HEK293T (cell line): ENCODE data around the gene TMEM129.
"Not testable (repeated sequence)": the region's sequence is repeated elsewhere in the genome, so short reads cannot be mapped to it uniquely, and the experiment has no call there.

Experiments used
- CTCF ChIA-PET: fragments of 350-600 bp; formaldehyde crosslinking; extraction: SDS; loops from one replicate; lab custom pipeline; 2021; ENCODE audit warnings: antibody characterized with exemption, inconsistent platforms; lab: Yijun Ruan, JAX
- POLR2A ChIA-PET: fragments of 350-600 bp; formaldehyde crosslinking; extraction: SDS; loops from one replicate; lab custom pipeline; 2020; ENCODE audit warnings: antibody characterized with exemption, inconsistent platforms; lab: Yijun Ruan, JAX
- DNase-seq: peaks from one replicate; pipeline ENCODE4 v3.0.0; 2012; ENCODE audit warnings: mixed read lengths; ENCODE audit errors: extremely low spot score
- ARNT ChIP-seq: fragments of 450-650 bp; IDR thresholded peaks from 2 replicates; pipeline ENCODE4 v1.6.1; 2017; ENCODE audit warnings: mild to moderate bottlenecking
- BHLHE40 ChIP-seq: fragments of 450-650 bp; IDR thresholded peaks from 2 replicates; pipeline ENCODE4 v1.6.1; 2016; ENCODE audit warnings: mild to moderate bottlenecking, moderate library complexity, borderline replicate concordance
- CTBP1 ChIP-seq: fragments of 450-650 bp; IDR thresholded peaks from 2 replicates; pipeline ENCODE4 v1.6.1; 2016; ENCODE audit warnings: borderline replicate concordance
- ELF4 ChIP-seq: fragments of 450-650 bp; IDR thresholded peaks from 2 replicates; pipeline ENCODE4 v1.6.1; 2017; ENCODE audit warnings: antibody characterized with exemption
- FOXA1 ChIP-seq: fragments of 450-650 bp; IDR thresholded peaks from 2 replicates; pipeline ENCODE4 v1.6.1; 2016; ENCODE audit warnings: mild to moderate bottlenecking
- FOXK2 ChIP-seq: fragments of 450-650 bp; IDR thresholded peaks from 2 replicates; pipeline ENCODE4 v1.6.1; 2016; ENCODE audit warnings: mild to moderate bottlenecking
- FOXM1 ChIP-seq: fragments of 450-650 bp; IDR thresholded peaks from 2 replicates; pipeline ENCODE4 v1.6.1; 2017; ENCODE audit warnings: mild to moderate bottlenecking, borderline replicate concordance
- HDGF ChIP-seq: fragments of 450-650 bp; IDR thresholded peaks from 2 replicates; pipeline ENCODE4 v1.6.1; 2017; ENCODE audit warnings: antibody characterized with exemption, borderline replicate concordance
- L3MBTL2 ChIP-seq: fragments of 450-650 bp; conservative IDR thresholded peaks from 2 replicates; pipeline ENCODE4 v1.6.1; 2016; ENCODE audit warnings: mild to moderate bottlenecking
- LEF1 ChIP-seq: fragments of 450-650 bp; IDR thresholded peaks from 2 replicates; pipeline ENCODE4 v1.6.1; 2017; ENCODE audit warnings: mild to moderate bottlenecking, borderline replicate concordance
- NFRKB ChIP-seq: fragments of 450-650 bp; IDR thresholded peaks from 2 replicates; pipeline ENCODE4 v1.6.1; 2016; ENCODE audit warnings: mild to moderate bottlenecking, moderate library complexity
- SP1 ChIP-seq: fragments of 450-650 bp; IDR thresholded peaks from 2 replicates; pipeline ENCODE4 v1.6.1; 2017
- SUZ12 ChIP-seq: fragments of 450-650 bp; IDR thresholded peaks from 2 replicates; pipeline ENCODE4 v1.6.1; 2016; ENCODE audit warnings: mild to moderate bottlenecking
- TARDBP ChIP-seq: fragments of 450-650 bp; IDR thresholded peaks from 2 replicates; pipeline ENCODE4 v1.6.1; 2016
- ZNF384 ChIP-seq: fragments of 450-650 bp; IDR thresholded peaks from 2 replicates; pipeline ENCODE4 v1.6.1; 2016
- TF ChIP-seq, protein P1 (sequence below): fragments of 450-650 bp; IDR thresholded peaks from 2 replicates; pipeline ENCODE4 v1.6.1; 2016

Gene TMEM129

DNA sequence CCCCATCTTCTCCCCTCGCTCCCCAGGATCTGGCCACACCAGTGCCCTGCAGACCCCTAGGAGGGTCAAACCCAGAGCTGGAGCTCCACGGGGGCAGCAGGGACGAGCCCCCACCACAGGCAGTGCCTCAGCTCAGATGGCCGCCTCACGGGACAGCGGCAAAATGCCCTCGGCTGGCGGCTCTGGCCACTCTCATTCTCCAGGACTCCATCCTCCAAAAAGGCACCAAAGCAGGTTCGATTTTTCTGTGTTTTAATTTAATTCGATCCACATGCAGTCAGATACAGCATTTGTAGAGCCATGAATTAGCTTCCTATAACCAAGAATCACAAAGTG lies 45.4 kb downstream of the TMEM129 start:
- CTCF ChIA-PET: interaction anchor here (1.0 kb wide), 1 partner anchor 18 kb away, joined by 3 read pairs; no protein-coding TSS in a partner anchor
- POLR2A ChIA-PET: no interaction called here
- TF ChIP-seq HDGF: no peak
- TF ChIP-seq FOXA1: no peak
- TF ChIP-seq L3MBTL2: no peak
- no peak for TF ChIP-seq SUZ12
- TF ChIP-seq NFRKB: no peak
- no peak for TF ChIP-seq FOXK2
- no peak for TF ChIP-seq ARNT
- TF ChIP-seq BHLHE40: no peak
- TF ChIP-seq ELF4: no peak
- TF ChIP-seq ZNF384: no peak
- TF ChIP-seq, protein P1, sequence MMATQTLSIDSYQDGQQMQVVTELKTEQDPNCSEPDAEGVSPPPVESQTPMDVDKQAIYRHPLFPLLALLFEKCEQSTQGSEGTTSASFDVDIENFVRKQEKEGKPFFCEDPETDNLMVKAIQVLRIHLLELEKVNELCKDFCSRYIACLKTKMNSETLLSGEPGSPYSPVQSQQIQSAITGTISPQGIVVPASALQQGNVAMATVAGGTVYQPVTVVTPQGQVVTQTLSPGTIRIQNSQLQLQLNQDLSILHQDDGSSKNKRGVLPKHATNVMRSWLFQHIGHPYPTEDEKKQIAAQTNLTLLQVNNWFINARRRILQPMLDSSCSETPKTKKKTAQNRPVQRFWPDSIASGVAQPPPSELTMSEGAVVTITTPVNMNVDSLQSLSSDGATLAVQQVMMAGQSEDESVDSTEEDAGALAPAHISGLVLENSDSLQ: no peak
- no peak for DNase-seq

DNA sequence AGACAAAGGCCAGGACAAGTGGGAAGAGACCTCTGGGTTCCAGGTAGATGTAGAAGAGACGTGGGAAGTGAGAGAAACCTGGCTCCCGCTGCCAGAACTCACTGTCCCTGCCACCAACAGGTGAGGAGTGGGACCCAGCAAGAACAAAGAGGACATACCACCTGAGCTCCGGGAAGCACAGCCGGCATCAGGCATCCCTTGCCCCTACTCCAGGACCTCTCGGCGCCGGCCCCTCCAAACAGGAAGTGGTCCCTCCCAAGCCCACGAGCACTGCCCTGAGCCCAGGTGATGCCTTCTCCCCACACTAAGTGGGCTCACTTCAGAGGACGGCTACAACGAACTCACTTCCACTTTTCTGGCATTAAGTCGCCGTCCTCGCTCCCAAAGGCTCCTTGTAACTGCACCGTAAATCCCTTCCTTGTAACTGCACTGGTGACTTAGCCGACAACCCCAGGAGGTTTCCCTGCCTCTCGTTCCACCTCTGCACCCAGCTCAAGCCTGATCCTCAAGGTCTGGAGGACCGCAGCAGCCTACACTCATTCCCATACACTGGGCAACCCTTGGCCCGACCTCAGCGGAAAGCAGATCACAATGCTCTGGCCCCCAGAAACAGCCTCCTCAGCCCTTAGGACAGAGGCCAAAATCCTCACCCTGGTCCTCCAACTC lies 45.9 kb downstream of the TMEM129 start:
- TF ChIP-seq ZNF384 (no peak), FOXM1 (no peak), HDGF (no peak), BHLHE40 (no peak), SP1 (no peak), ARNT (no peak), TARDBP (no peak), LEF1 (no peak), FOXK2 (no peak), L3MBTL2 (no peak), ELF4 (no peak), SUZ12 (no peak), FOXA1 (no peak), CTBP1 (no peak), NFRKB (no peak)
- TF ChIP-seq, protein P1: no peak
- CTCF ChIA-PET: interaction anchor here (1.0 kb wide), 1 partner anchor 18 kb away, joined by 3 read pairs; no protein-coding TSS in a partner anchor
- no peak for DNase-seq
- POLR2A ChIA-PET: no interaction called here

DNA sequence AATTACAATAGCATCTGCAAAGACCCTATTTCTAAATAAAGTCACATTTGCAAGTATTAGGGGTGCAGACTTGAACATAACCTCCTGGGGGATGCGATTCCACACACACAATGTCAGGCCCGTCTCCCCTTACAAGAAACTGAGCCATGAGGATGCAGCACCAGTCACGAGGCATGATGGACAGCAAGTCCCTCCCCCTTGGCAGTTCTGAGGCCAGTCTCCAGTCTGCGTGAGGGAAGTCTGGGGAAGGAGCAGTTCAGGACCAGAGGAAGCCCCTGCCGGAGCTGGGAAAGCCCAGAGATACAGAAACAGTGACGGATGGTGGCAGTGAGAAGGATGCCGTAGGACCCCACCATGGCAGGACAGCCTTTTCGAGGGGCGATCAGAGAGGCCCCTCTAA lies 46.4 kb downstream of the TMEM129 start:
- no peak for DNase-seq
- ChIA-PET POLR2A (no interaction called here), CTCF (interaction anchor here (1.0 kb wide), 1 partner anchor 19 kb away, joined by 3 read pairs; no protein-coding TSS in a partner anchor)
- TF ChIP-seq, protein P1: peak; percentile 39; the same call in 1 of the 2 replicates
- TF ChIP-seq HDGF (no peak), TARDBP (no peak), ELF4 (no peak)

DNA sequence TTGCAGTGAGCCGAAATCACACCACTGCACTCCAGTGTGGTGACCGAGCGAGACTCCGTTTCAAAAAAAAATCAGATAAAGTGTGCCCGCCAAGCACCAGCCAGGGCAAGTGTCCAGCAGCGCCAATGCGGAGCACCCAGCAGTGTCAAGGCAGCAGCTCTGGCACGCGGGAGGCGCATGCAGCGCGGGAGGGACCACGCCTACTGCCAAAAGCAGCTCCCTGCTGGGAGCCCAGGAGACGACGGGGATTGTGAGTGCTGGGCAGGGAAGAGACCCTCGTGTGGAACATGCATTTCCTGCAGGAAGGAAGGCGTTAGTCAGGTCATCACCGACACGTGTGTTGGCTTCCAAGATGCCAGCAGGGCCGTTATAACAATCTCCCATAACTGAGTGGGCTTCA lies 47.5 kb downstream of the TMEM129 start:
- no peak for TF ChIP-seq SP1
- TF ChIP-seq NFRKB: no peak
- TF ChIP-seq CTBP1: no peak
- no peak for TF ChIP-seq FOXK2
- no peak for TF ChIP-seq SUZ12
- TF ChIP-seq, protein P1: no peak
- TF ChIP-seq ZNF384: no peak
- no peak for TF ChIP-seq LEF1
- TF ChIP-seq ELF4: no peak
- TF ChIP-seq BHLHE40: no peak
- TF ChIP-seq ARNT: no peak
- ChIA-PET POLR2A (no interaction called here), CTCF (no interaction called here)
- DNase-seq: no peak

DNA sequence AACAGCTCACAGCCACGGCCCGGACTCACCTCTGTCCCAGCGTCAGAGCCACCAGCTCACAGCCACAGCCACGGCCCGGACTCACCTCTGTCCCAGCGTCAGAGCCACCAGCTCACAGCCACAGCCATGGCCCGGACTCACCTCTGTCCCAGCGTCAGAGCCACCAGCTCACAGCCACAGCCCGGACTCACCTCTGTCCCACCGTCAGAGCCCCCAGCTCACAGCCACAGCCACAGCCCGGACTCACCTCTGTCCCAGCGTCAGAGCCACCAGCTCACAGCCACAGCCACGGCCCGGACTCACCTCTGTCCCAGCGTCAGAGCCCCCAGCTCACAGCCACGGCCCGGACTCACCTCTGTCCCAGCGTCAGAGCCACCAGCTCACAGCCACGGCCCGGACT lies 50.1 kb downstream of the TMEM129 start:
- not testable (repeated sequence) for DNase-seq
- CTCF ChIA-PET: interaction anchor here (1.1 kb wide), 1 partner anchor 22 kb away, joined by 3 read pairs; no protein-coding TSS in a partner anchor
- POLR2A ChIA-PET: interaction anchor here (2.1 kb wide), 1 partner anchor 13 kb away, joined by 5 read pairs; the partner anchor contains the start of gene FAM53A

DNA sequence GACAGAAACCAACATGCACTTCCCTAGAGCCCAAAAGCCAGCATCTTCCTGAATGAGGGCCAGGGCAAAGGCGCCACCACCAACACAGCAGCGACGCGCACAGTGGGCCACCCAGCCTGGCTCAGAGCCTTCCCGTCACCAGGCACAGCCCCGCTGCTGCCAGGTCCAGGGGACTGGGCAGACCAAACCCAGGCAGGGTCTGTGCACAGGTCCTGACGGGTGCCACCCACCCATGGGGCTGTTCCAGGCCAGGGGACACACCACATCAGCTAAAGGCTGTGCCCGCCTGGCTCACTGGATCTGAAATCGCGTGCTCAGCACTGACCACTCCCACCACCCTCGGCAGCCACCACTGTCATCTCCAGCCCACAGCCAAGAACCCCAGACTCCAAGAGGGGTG lies 50.8 kb downstream of the TMEM129 start:
- no peak for DNase-seq
- TF ChIP-seq ARNT (no peak), L3MBTL2 (no peak), SP1 (no peak), BHLHE40 (no peak), CTBP1 (no peak), FOXM1 (no peak), SUZ12 (no peak), LEF1 (no peak), NFRKB (no peak), FOXK2 (no peak), ELF4 (no peak), FOXA1 (no peak), ZNF384 (no peak), HDGF (no peak), TARDBP (no peak)
- TF ChIP-seq, protein P1: no peak
- POLR2A ChIA-PET: interaction anchor here (2.1 kb wide), 1 partner anchor 13 kb away, joined by 5 read pairs; the partner anchor contains the start of gene FAM53A
- CTCF ChIA-PET: interaction anchor here (0.6 kb wide), 1 partner anchor 318 kb away, joined by 3 read pairs; no protein-coding TSS in a partner anchor
